Endodermal cell (in vitro differentiated cells): Measurements from ENCODE around the gene RAB39A. TPM values are rescaled to one million over a fixed set of nuclear protein-coding genes. Genes with fewer than 3 reads are reported as not detected.

Experiments
- DNase-seq: peaks from one replicate; pipeline ENCODE4 v3.0.0-alpha.2; 2017
- H3K27ac ChIP-seq: 2 replicates; pipeline ENCODE4 v1.5.1; 2013; ENCODE audit warnings: mild to moderate bottlenecking, low read depth, low read length, moderate library complexity
- H3K27me3 ChIP-seq: 2 replicates; pipeline ENCODE4 v1.6.1; 2013; ENCODE audit warnings: mild to moderate bottlenecking, low read length, moderate library complexity; ENCODE audit not compliant: insufficient read depth, control insufficient read depth, poor library complexity, severe bottlenecking
- H3K36me3 ChIP-seq: 2 replicates; pipeline ENCODE4 v1.7.0; 2013; ENCODE audit warnings: mild to moderate bottlenecking, low read length, moderate library complexity; ENCODE audit not compliant: control insufficient read depth, insufficient read depth
- H3K4me1 ChIP-seq: one replicate; pipeline ENCODE4 v1.7.0; 2013; ENCODE audit warnings: low read length; ENCODE audit not compliant: control insufficient read depth, insufficient read depth
- H3K4me3 ChIP-seq: 2 replicates; pipeline ENCODE4 v1.5.1; 2013; ENCODE audit warnings: mild to moderate bottlenecking, low read length, moderate library complexity
- H3K9ac ChIP-seq: 2 replicates; pipeline ENCODE4 v1.6.1; 2013; ENCODE audit warnings: mild to moderate bottlenecking, low read length, moderate library complexity; ENCODE audit not compliant: poor library complexity, severe bottlenecking; ENCODE audit errors: extremely low read depth
- H3K9me3 ChIP-seq: 2 replicates; pipeline ENCODE4 v1.6.1; 2013; ENCODE audit warnings: mild to moderate bottlenecking, low read length, moderate library complexity; ENCODE audit not compliant: control insufficient read depth
- H3K27ac Mint-ChIP-seq: 2 replicates; pipeline ENCODE4 v1.8.0; 2020; ENCODE audit warnings: mixed read lengths
- H3K27me3 Mint-ChIP-seq: 2 replicates; pipeline ENCODE4 v1.8.0; 2021; ENCODE audit warnings: mild to moderate bottlenecking, mixed read lengths; ENCODE audit not compliant: insufficient read depth
- H3K36me3 Mint-ChIP-seq: 2 replicates; pipeline ENCODE4 v1.8.0; 2020; ENCODE audit warnings: low read depth, mixed read lengths
- H3K4me1 Mint-ChIP-seq: 2 replicates; pipeline ENCODE4 v1.8.0; 2020; ENCODE audit warnings: mixed read lengths
- H3K4me3 Mint-ChIP-seq: 2 replicates; pipeline ENCODE4 v1.8.0; 2020; ENCODE audit warnings: mild to moderate bottlenecking, moderate library complexity, mixed read lengths
- H3K9me3 Mint-ChIP-seq: 2 replicates; pipeline ENCODE4 v1.8.0; 2020; ENCODE audit warnings: mild to moderate bottlenecking, mixed read lengths
- WGBS, 2 experiments: methylation state at CpG; one replicate each; pipeline versions ENCODE4 v1.1.5 to v1.1.7; 2013; ENCODE audit warnings: missing lambda C conversion rate in 2 of 2, mixed read lengths in 1 of 2; ENCODE audit not compliant: insufficient coverage in 1 of 2, insufficient read length in 1 of 2; 5-methylcytosine and 5-hydroxymethylcytosine counted together
- total RNA-seq, 2 donors: library from RNA; stranded (reverse); fragmentation: NEBNext Ultra II Directional in 1 of 2; extraction: Animal tissue kit (Norgen Biotek cat#: 25700) in 1 of 2; gene quantifications; 2 replicates in 1 of 2; 3 replicates in 1 of 2; pipeline ENCODE4 v1.2.1, GENCODE V29; 2021
- TF ChIP-seq, protein P1 (sequence below): fragments of 200-600 bp; sonication (generic); conservative IDR thresholded peaks from 2 replicates; pipeline ENCODE4 v1.5.0; 2021; ENCODE audit warnings: antibody characterized with exemption, mild to moderate bottlenecking

The RAB39A gene
- total RNA-seq, 2 donors from 2014 or later, result 4.8 to 7.5 TPM

- no peak for DNase-seq
- Histone ChIP-seq H3K4me1 (no peaks in the 10 kb centered on the region), H3K27me3 (no peaks in the 10 kb centered on the region), H3K9ac (no peak overlapping the region), H3K27ac (no peak overlapping the region), H3K9me3 (no peaks in the 10 kb centered on the region), H3K4me3 (no peak overlapping the region), H3K36me3 (no peaks in the 10 kb centered on the region)
- Mint-ChIP-seq H3K4me1 (peaks cover 1% of the 10 kb centered on the region), H3K4me3 (no peak overlapping the region), H3K27me3 (no peaks in the 10 kb centered on the region), H3K36me3 (no peaks in the 10 kb centered on the region), H3K27ac (no peak overlapping the region), H3K9me3 (no peaks in the 10 kb centered on the region)
- WGBS, 2 experiments, result 80 to 92% methylated on average over 1 to 5 of the region's 5 CpGs
- TF ChIP-seq, protein P1, sequence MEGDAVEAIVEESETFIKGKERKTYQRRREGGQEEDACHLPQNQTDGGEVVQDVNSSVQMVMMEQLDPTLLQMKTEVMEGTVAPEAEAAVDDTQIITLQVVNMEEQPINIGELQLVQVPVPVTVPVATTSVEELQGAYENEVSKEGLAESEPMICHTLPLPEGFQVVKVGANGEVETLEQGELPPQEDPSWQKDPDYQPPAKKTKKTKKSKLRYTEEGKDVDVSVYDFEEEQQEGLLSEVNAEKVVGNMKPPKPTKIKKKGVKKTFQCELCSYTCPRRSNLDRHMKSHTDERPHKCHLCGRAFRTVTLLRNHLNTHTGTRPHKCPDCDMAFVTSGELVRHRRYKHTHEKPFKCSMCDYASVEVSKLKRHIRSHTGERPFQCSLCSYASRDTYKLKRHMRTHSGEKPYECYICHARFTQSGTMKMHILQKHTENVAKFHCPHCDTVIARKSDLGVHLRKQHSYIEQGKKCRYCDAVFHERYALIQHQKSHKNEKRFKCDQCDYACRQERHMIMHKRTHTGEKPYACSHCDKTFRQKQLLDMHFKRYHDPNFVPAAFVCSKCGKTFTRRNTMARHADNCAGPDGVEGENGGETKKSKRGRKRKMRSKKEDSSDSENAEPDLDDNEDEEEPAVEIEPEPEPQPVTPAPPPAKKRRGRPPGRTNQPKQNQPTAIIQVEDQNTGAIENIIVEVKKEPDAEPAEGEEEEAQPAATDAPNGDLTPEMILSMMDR, result no peak
Observed at GRCh38 chr11:107988397-107989158, 60.3 kb downstream of the RAB39A start.

DNA sequence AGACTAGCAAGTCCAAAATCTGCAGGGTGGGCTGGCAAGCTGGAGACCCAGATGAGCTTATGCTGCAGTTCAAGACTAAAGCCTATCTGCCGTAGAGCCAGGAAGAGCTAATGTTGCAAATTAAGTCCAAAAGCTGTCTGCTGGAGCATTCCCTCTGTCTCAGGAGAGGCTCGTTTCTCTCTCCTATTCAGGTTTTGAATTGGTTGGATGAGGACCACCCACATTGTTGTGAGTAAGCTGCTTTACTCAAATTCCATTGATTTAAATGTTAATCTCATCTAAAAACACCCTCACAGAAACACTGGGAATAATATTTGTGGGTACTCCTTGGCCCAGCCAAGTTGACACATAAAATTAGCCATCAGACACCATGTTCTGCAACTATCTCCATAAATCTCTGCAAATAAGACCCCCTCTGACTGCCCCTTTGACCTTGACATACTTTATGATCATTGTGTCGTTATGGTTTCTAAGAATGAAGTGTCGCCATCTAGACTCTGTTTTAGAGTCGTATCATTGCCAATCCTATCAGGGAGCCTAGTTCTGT, 63.7 kb downstream of the RAB39A start:
- Histone ChIP-seq H3K9me3 (no peaks in the 10 kb centered on the region), H3K27me3 (no peaks in the 10 kb centered on the region), H3K27ac (no peak overlapping the region), H3K4me1 (no peaks in the 10 kb centered on the region), H3K4me3 (no peak overlapping the region), H3K36me3 (no peaks in the 10 kb centered on the region), H3K9ac (no peak overlapping the region)
- Mint-ChIP-seq H3K4me1 (peaks cover 1% of the 10 kb centered on the region), H3K27ac (no peak overlapping the region), H3K27me3 (no peaks in the 10 kb centered on the region), H3K4me3 (no peak overlapping the region), H3K36me3 (no peaks in the 10 kb centered on the region), H3K9me3 (no peaks in the 10 kb centered on the region)
- TF ChIP-seq, protein P1, result no peak
- DNase-seq, result no peak
- WGBS, 2 experiments, result 84 to 86% methylated on average over 4 to 5 of the region's 5 CpGs

GRCh38 chr11:107996006-107996776, 67.9 kb downstream of the RAB39A start:
- no peak overlapping the region for H3K9ac ChIP-seq
- no peaks in the 10 kb centered on the region for H3K9me3 Mint-ChIP-seq
- no peaks in the 10 kb centered on the region for H3K36me3 Mint-ChIP-seq
- H3K27ac ChIP-seq, result no peak overlapping the region
- peaks cover 1% of the 10 kb centered on the region for H3K4me1 Mint-ChIP-seq
- H3K4me1 ChIP-seq, result no peaks in the 10 kb centered on the region
- DNase-seq, result no peak
- no peak overlapping the region for H3K27ac Mint-ChIP-seq
- TF ChIP-seq, protein P1, result no peak
- no peaks in the 10 kb centered on the region for H3K36me3 ChIP-seq
- 86 to 93% methylated on average over 2 to 4 of the region's 5 CpGs for WGBS, 2 experiments
- no peaks in the 10 kb centered on the region for H3K27me3 Mint-ChIP-seq
- no peaks in the 10 kb centered on the region for H3K27me3 ChIP-seq
- H3K4me3 ChIP-seq, result no peak overlapping the region
- no peaks in the 10 kb centered on the region for H3K9me3 ChIP-seq
- H3K4me3 Mint-ChIP-seq, result no peak overlapping the region
